Duodenal mucosa (tissue), 2 donors: Measurements from ENCODE around the gene CAMK1D.

Source experiments
- H3K27ac ChIP-seq: one replicate; pipeline ENCODE4 v1.7.0; 2013; ENCODE audit warnings: low read depth, low read length
- H3K27me3 ChIP-seq, 2 donors: one replicate each; pipeline ENCODE4 v1.7.0; 2013; ENCODE audit warnings: low read length in 2 of 2, control low read depth in 1 of 2; ENCODE audit not compliant: insufficient read depth in 2 of 2, control insufficient read depth in 1 of 2
- H3K36me3 ChIP-seq, 2 donors: one replicate each; pipeline ENCODE4 v1.7.0; 2013; ENCODE audit warnings: low read length in 2 of 2, control low read depth in 1 of 2; ENCODE audit not compliant: insufficient read depth in 2 of 2, control insufficient read depth in 1 of 2
- H3K4me1 ChIP-seq, 2 donors: one replicate each; pipeline ENCODE4 v1.7.0; 2013; ENCODE audit warnings: low read length in 2 of 2, control low read depth in 1 of 2; ENCODE audit not compliant: insufficient read depth in 2 of 2, control insufficient read depth in 1 of 2
- H3K4me3 ChIP-seq, 2 donors: one replicate each; pipeline ENCODE4 v1.7.0; 2013; ENCODE audit warnings: low read length in 2 of 2, low read depth in 1 of 2
- H3K9ac ChIP-seq, 2 donors: one replicate each; pipeline ENCODE4 v1.7.0; 2013; ENCODE audit warnings: low read length in 2 of 2, low read depth in 1 of 2
- H3K9me3 ChIP-seq, 2 donors: one replicate each; pipeline ENCODE4 v1.7.0; 2013; ENCODE audit warnings: low read length in 2 of 2, control low read depth in 1 of 2; ENCODE audit not compliant: control insufficient read depth in 1 of 2

Gene CAMK1D

GRCh38 chr10:12510501-12510941 is 161.2 kb downstream of the CAMK1D start:
- no peak overlapping the region for H3K4me3 ChIP-seq
- no peak overlapping the region for H3K27ac ChIP-seq
- no peaks in the 10 kb centered on the region for H3K4me1 ChIP-seq
- H3K36me3 ChIP-seq: no peaks in the 10 kb centered on the region
- H3K27me3 ChIP-seq: no peaks in the 10 kb centered on the region
- no peak overlapping the region for H3K9ac ChIP-seq
- no peaks in the 10 kb centered on the region for H3K9me3 ChIP-seq

GRCh38 chr10:12510984-12511383 is 161.6 kb downstream of the CAMK1D start:
- Histone ChIP-seq H3K9ac (no peak overlapping the region), H3K36me3 (no peaks in the 10 kb centered on the region), H3K27me3 (no peaks in the 10 kb centered on the region), H3K4me3 (no peak overlapping the region), H3K9me3 (no peaks in the 10 kb centered on the region), H3K4me1 (no peaks in the 10 kb centered on the region), H3K27ac (no peak overlapping the region)

DNA sequence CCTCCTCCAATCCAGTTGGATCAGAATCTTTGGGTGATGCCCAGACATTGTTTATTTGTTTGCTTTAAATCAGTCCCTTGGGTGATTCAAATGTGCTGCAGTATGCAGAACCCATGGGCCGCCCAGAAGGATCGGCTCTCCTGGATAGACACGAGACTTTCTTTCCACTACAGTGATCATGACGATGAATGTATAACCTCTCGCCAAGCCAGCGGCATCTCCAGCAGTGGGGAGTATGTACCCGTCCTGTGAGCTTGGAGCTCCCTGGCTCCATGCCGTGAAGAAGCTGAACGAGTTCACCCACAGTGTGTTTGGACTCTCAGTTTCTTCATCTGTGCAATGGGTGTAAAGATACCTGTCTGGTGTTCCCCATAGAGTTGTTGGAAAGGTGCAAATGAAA is 162.3 kb downstream of the CAMK1D start:
- Histone ChIP-seq H3K27ac (no peak overlapping the region), H3K4me3 (no peak overlapping the region), H3K4me1 (no peaks in the 10 kb centered on the region), H3K27me3 (no peaks in the 10 kb centered on the region), H3K9me3 (no peaks in the 10 kb centered on the region), H3K36me3 (no peaks in the 10 kb centered on the region), H3K9ac (no peak overlapping the region)

- H3K27me3 ChIP-seq: no peaks in the 10 kb centered on the region
- H3K9ac ChIP-seq: no peak overlapping the region
- no peak overlapping the region for H3K27ac ChIP-seq
- no peaks in the 10 kb centered on the region for H3K4me1 ChIP-seq
- no peak overlapping the region for H3K4me3 ChIP-seq
- H3K9me3 ChIP-seq: no peaks in the 10 kb centered on the region
- H3K36me3 ChIP-seq: no peaks in the 10 kb centered on the region
These were observed 163.1 kb downstream of the CAMK1D start for GRCh38 chr10:12512332-12513002.

DNA sequence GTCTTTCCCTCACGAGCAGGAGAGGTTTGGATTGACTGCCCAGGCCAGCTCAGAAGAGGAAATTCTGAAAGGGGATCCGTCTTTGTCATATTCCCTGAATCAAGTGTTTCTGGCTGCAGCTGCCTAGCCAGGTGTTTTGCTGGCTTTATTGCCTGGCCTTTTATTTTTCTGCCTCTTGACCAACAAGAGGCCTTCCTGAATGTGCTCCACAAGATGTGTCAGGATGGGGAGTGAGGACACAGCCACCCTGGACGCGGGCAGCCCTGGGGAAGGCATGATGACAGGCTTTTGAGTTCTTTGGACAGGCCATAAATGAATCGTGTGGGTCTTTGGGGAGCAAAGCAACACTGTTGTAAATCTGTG is 163.6 kb downstream of the CAMK1D start:
- Histone ChIP-seq H3K27me3 (no peaks in the 10 kb centered on the region), H3K4me3 (no peak overlapping the region), H3K4me1 (no peaks in the 10 kb centered on the region), H3K9me3 (no peaks in the 10 kb centered on the region), H3K9ac (no peak overlapping the region), H3K27ac (no peak overlapping the region), H3K36me3 (no peaks in the 10 kb centered on the region)

DNA sequence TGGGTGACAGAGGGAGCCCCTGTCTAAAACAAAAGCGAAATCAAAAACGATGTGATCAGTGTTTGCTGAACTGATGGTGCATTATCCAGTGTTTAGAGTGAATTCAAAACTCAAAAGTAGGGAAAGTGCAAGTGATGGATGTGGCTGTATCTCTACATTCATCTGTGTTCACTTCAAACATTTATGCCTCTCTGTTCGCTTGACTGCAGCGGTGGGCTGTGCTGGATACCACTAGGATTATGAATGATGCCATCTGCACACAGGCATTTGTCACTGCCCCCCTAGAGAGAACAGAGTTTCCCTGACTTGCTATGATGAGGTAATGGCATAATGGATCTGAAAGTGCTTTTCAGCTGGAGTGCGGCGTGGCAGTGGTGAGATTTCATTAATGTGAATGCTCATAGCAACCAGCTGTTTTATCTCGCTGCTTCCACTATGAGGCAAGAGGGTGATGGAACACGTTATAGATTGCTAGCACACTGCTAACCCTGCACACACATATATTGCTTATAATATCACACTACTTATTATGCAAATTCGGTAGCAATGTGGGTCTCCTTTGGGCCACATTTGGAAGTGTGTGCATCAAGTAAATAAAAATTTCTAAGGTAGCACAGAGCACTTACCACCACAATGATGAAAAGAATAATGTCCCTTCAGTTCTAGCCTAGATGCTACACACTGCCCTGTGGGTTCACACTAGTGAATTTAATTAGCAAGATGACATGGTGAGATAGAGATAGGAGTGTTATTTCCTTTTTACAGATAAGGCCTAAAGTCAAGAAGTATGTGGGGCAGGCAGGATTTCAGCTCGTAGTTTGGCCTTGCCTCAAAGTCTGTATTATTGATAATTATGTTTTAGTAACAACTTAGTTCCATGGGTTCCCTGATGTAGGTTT is 164.7 kb downstream of the CAMK1D start:
- Histone ChIP-seq H3K27ac (no peak overlapping the region), H3K4me3 (no peak overlapping the region), H3K4me1 (no peaks in the 10 kb centered on the region), H3K27me3 (no peaks in the 10 kb centered on the region), H3K9ac (no peak overlapping the region), H3K36me3 (no peaks in the 10 kb centered on the region), H3K9me3 (no peaks in the 10 kb centered on the region)

DNA sequence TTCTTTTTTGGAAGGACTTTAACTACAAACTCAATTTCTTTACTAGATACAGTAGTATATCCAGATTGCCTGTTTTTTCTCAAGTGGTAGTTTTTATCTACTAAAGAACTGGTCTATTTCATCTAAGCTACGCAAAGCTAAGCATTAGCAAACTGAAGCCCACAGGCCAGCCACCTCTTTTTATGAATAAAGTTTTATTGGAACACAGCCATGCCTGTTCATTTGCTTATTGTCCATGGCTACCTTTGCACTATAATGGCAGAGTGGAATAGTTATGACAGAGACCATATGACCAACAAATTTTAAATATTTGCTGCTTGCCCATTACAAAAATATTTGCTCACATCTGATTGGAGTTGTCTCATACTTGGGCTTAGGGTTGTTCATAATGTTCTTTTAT is 168.7 kb downstream of the CAMK1D start:
- H3K9ac ChIP-seq: no peak overlapping the region
- H3K4me3 ChIP-seq: no peak overlapping the region
- no peaks in the 10 kb centered on the region for H3K36me3 ChIP-seq
- no peaks in the 10 kb centered on the region for H3K4me1 ChIP-seq
- no peaks in the 10 kb centered on the region for H3K9me3 ChIP-seq
- H3K27ac ChIP-seq: no peak overlapping the region
- no peaks in the 10 kb centered on the region for H3K27me3 ChIP-seq

GRCh38 chr10:12521423-12521822 is 172.1 kb downstream of the CAMK1D start:
- Histone ChIP-seq H3K27me3 (no peaks in the 10 kb centered on the region), H3K9ac (no peak overlapping the region), H3K4me1 (no peaks in the 10 kb centered on the region), H3K9me3 (no peaks in the 10 kb centered on the region), H3K4me3 (no peak overlapping the region), H3K36me3 (no peaks in the 10 kb centered on the region), H3K27ac (no peak overlapping the region)

- Histone ChIP-seq H3K36me3 (no peaks in the 10 kb centered on the region), H3K27me3 (no peaks in the 10 kb centered on the region), H3K9me3 (no peaks in the 10 kb centered on the region), H3K4me1 (no peaks in the 10 kb centered on the region), H3K27ac (no peak overlapping the region), H3K9ac (no peak overlapping the region), H3K4me3 (no peak overlapping the region)
These were observed 177.0 kb downstream of the CAMK1D start for GRCh38 chr10:12526311-12526710.

- no peaks in the 10 kb centered on the region for H3K27me3 ChIP-seq
- no peaks in the 10 kb centered on the region for H3K36me3 ChIP-seq
- no peak overlapping the region for H3K9ac ChIP-seq
- no peaks in the 10 kb centered on the region for H3K4me1 ChIP-seq
- H3K27ac ChIP-seq: no peak overlapping the region
- no peak overlapping the region for H3K4me3 ChIP-seq
- no peaks in the 10 kb centered on the region for H3K9me3 ChIP-seq
These were observed 180.6 kb downstream of the CAMK1D start for GRCh38 chr10:12529976-12530375.
